ENCODE results near the gene FREY1.
"Not testable (repeated sequence)": the region's sequence is repeated elsewhere in the genome, so short reads cannot be mapped to it uniquely, and the experiment has no call there.

The FREY1 gene

DNA sequence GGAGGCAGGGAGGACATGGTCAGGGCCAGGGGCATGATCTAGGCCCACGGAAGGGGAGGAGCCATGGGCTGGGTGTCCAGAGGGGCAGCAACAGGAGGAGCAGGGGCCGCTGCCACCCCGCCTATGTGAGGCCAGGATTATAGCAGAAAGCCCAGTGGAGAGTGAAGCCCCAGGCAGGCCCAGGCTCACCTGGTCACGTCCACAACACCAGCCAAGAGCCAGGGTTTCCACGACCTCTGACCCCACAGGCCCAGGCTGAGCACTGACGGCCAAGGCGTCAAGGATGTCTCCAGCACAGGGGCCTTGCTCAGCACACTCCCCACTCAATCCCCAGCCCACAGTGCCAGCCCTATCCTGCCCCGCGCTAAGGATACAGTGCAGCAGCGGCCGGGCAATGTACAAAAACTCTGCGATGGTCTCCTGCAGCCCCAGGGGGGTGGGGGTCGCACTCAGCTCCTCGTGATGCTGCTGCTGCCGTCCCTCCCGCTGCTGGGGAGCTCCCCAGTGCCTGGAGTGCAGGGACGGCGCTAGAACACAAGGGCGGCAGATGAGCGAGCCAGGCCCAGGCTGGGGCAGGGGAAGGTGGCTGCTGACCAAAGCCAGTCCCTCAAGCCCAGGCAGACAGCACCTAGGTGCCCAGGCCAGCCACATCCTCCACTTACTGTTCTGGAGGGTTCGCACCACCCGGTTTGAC lies 7.0 kb upstream of the FREY1 start:
- DNase-seq (ENCODE audit: low read depth) = no peak

DNA sequence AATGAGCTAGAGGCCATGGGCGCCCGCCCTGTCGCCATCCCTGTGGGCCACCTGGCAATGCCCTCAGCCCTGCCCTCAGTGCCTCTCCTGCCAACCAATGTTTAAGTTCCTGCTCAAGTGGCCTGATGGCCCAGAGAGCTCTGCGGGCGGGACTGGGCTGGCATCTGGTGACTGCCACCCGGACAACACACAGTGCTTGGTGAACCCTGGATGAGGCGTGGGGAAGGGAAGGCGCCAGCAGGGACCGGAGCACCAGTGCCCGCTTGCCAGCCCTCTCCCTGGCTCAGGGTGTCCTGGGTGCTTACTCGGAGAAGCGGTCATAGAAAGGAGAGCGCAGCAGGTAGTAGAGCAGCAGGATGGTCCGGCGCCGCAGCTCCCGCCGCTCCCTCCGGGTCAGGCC lies 6.4 kb upstream of the FREY1 start:
- no peak for DNase-seq (ENCODE audit: low read depth)

- DNase-seq (ENCODE audit: low read depth) = no peak
Measured at GRCh38 chr11:45910623-45911022, 3.6 kb upstream of the FREY1 start.

DNA sequence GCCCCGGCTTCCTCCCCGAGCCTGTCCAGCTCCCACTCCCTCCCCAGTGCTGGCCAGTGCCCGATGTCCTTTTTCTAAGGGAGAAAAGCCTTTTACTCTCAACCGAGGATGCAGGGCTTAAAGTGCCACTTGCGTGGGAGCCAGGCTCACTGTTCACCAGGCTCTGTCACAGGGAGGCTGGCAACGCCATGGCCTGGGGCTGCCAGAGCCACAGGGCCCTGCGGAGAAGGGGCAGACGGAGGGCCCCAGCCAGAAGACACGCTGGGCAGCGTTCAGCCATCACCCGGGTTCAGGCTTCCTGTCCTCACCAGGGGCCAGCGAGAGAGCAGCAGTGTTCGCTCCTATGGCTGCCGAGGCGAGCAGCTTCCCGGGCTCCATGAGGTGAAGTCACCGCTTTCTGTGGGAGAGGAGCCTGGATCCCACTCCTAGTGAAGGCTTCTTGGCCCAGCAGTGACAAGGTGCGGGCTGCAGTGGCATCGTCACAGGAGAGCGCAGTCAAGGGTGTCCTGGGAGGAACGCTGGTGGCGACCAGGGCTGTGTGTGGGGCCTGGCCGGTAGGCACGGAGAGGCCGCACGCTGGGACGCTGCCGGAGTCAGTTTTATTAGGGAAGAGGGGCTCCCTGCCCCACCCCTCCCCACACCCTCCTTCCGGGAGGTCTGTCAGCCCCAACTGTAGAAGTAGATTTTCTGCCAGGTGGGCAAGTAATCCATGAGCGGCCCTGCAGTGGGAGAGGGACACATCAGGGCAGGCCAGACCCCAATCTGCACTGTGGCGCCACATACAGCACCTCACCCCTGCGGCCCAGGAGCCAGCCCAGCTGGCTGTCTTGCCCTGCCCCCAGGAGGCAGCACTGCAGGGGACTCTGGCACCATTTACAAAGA lies 2.8 kb upstream of the FREY1 start:
- DNase-seq (ENCODE audit: low read depth) = no peak

- DNase-seq (ENCODE audit: low read depth) = no peak
Measured at GRCh38 chr11:45907911-45908370, 870 bp upstream of the FREY1 start.

DNA sequence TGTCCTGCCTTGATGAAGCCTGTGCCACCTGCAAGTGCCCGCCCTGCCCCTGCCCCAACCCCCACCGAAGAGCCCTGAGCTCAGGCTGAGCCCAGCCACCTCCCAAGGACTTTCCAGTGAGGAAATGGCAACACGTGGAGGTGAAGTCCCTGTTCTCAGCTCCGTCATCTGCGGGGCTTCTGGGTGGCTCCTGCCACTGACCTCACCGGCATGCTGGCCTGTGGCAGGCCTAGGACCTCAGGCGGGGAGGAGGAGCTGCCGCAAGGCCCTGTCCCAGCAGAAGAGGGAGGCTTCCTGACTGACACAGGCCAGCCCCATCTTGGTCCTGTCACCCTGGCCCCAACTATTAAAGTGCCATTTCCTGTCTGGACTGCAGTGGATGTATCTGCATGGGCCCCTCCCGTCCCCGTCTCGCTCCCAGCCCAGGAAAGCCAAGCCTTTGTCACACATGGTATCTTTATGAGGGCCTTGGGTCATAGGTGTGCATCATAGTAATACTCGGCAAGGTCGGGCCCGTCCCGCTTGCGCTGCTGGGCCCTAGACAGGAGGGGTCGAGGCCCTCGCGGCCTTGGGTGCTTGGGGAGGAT lies 882 bp downstream of the FREY1 start:
- DNase-seq (ENCODE audit: low read depth) = no peak

GRCh38 chr11:45905576-45905975 lies 1.5 kb downstream of the FREY1 start:
- not testable (repeated sequence) for DNase-seq (ENCODE audit: low read depth)

DNA sequence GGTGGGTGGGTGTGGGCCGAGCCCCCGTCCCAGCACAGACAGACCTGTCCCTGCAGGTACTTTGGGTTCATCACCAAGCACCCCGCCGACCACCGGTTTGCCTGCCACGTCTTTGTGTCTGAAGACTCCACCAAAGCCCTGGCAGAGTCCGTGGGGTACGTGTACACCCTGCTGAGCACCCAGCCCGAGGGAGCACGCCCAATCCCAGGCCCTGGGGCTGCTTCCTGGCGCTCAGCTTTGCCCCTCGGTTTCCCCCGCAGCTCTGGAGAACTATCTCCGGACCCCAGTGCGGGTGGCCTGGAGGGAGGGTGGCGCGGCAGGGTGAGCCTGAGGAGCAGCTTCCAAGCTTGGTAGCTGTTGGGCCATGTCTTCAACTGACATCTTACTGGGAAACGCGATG lies 2.0 kb downstream of the FREY1 start:
- no peak for DNase-seq (ENCODE audit: low read depth)

DNA sequence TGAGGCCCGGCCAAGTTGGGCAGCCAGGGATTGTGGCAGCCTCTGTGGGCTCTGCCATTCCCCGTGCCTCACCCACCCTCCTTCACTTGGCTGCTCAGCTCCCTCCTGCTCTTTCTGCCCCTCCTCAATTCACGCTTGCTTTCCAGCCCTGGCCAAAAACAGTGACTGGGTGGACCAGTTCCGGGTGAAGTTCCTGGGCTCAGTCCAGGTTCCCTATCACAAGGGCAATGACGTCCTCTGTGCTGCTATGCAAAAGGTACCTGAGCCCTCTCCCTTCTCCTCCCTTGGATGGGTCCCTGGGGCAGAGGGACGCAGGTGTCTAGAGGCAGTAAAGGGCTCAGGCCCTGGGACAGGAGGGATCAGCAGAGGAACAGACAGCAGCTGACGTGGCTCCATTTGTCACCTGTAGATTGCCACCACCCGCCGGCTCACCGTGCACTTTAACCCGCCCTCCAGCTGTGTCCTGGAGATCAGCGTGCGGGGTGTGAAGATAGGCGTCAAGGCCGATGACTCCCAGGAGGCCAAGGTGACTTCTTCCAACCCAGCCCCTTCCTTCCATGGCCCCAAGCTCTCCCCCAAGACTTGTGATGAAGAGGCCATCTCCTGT lies 2.7 kb downstream of the FREY1 start:
- DNase-seq (ENCODE audit: low read depth) = no peak

DNA sequence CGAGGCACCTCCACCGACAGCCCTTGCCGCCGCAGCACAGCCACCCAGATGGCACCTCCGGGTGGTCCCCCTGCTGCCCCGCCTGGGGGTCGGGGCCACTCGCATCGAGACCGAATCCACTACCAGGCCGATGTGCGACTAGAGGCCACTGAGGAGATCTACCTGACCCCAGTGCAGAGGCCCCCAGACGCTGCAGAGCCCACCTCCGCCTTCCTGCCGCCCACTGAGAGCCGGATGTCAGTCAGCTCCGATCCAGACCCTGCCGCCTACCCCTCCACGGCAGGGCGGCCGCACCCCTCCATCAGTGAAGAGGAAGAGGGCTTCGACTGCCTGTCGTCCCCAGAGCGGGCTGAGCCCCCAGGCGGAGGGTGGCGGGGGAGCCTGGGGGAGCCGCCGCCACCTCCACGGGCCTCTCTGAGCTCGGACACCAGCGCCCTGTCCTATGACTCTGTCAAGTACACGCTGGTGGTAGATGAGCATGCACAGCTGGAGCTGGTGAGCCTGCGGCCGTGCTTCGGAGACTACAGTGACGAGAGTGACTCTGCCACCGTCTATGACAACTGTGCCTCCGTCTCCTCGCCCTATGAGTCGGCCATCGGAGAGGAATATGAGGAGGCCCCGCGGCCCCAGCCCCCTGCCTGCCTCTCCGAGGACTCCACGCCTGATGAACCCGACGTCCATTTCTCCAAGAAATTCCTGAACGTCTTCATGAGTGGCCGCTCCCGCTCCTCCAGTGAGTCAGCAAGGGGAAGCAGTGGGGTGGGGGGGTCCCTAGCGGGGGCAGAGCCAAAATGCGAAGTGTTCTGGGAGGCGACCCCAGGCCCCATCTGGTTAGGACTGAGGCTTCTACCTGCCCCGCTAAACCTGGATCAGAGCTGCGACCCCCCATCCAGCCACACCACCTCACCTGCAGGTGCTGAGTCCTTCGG lies 4.4 kb downstream of the FREY1 start:
- no peak for DNase-seq (ENCODE audit: low read depth)

DNA sequence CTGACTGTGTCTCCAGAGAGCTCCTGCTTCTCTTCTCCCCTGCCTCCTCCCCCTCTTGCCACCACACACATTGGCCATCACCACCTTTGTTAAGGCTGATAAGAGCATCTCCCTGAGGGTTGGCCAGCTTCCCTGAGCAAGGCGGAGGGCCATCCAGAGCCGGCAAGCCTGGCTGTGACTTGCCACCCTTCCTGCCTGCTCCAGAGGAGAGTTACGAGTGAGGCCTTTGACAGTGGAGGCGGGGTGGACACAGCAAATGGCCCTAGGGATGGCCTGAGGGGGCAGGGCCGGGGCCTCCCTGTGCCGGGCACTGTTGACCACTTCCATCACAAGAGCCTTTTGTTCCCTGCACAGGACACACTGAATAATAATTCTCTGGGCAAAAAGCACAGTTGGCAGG lies 5.4 kb downstream of the FREY1 start:
- DNase-seq (ENCODE audit: low read depth) = no peak

DNA sequence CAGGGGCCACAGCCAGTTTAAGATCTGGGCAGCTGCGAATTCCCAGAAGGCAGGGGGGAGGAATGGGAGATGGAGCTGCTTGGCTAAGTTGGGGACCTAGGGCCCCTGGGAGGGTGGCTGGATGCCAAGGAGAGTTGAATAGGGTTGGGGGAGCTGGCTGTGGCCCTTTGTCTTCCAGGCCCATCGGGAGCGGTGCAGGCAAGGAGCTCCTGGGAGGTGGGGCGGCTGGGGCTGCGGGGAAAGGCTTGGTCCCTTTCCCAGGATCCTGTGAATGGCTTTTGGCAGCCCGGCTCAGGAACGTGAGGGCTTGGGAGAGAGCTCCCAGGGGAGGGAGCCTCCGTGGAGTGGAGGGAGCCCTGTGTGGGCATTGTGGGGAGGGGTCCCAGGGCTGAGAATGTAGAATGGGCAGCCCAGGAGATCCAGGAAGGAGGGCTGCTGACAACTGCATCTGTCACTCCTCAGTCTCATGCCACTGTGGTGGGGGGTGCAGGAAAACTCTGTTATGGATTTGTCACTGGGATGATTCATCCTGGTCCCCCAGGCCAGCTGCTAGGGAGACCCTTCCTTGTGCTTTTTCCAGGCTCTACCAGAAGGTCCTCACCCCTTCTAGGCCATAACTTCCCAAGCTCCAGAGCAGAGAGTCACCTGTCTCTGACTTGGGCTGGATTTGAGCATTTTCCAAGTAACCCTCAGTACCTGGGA lies 6.0 kb downstream of the FREY1 start:
- DNase-seq (ENCODE audit: low read depth) = no peak

DNA sequence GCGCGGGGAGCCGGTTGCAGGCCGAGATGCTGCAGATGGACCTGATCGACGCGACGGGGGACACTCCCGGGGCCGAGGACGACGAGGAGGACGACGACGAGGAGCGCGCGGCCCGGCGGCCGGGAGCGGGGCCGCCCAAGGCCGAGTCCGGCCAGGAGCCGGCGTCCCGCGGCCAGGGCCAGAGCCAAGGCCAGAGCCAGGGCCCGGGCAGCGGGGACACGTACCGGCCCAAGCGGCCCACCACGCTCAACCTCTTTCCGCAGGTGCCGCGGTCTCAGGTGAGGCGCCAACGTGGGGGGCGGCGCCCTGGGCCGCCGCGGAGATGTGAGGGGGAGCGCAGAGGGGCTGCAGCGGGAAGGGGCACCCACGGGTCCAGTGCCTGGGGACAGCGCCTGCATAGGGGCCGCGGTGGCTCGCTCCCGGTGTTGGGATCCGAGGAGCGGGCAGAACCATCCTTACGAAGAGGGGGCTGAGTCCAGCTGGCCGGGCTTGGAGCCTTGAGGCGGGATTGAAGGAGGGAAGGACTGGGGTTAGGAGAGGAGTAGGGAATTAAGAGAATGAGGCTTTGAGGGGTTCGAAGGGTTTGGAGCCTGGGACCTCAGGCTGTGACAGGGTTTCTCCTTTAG lies 6.8 kb downstream of the FREY1 start:
- DNase-seq (ENCODE audit: low read depth) = not testable (repeated sequence)

DNA sequence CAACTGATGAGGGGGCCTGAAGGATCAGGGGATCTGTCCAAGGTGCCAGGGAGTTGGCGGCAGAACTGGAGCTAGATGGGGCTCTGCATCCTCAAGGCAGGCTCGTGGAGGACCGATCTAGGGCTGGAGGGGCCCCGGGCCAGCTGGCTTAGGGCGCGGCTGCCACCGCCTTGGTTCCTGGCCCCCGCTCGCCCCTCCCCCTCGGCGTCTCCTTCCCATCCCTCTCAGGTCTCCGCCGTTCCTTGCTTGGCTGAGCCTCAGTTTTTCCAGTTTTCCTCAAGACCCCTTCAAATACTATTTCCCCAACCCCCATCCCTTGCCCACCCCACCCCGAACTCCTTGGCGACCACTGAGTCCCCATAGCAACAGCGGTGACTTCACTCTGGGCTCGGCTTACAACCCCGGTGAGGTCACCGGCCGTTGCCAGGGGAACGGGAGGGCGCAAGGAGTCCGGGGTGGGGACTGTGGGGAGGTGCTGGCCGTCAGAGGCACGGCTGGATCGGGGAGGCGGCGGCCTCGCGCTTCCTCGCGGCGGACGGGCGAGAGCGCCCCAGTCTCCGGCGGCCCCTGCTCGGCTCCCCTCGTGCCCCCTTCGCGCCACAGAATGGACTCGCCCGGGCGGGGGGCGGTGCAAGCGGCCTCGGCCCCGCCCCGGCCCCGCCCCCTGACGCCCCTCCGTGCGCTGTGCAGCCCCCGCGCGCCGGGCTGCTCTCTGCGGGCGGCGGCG lies 7.5 kb downstream of the FREY1 start:
- DNase-seq (ENCODE audit: low read depth) = no peak

DNA sequence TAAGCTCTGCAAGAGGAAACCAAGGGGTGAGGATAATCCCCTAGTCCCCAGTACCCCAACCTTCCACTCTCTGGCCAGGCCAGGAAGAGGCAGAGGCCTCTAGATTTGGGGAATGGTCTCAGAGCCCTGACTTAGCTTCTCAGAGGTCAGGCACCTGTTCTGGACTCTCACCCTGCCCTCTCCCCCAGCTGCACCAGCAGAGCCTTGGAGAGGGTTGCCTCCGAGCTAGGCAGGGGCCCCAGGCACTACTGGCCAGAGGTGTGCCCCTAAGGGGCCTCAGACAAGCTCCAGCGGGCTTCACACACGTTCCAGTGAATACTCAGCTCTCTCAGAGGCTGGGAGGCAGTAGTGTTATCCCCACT lies 8.0 kb downstream of the FREY1 start:
- DNase-seq (ENCODE audit: low read depth) = no peak

- no peak for DNase-seq (ENCODE audit: low read depth)
Measured at GRCh38 chr11:45897556-45897955, 9.5 kb downstream of the FREY1 start.

- no peak for DNase-seq (ENCODE audit: low read depth)
Measured at GRCh38 chr11:45896422-45896984, 10.6 kb downstream of the FREY1 start.

- no peak for DNase-seq (ENCODE audit: low read depth)
Measured at GRCh38 chr11:45895553-45896259, 11.4 kb downstream of the FREY1 start.
